ENCODE data around the gene IL20.

Gene IL20

GRCh38 chr1:206895325-206895724 lies 29.9 kb downstream of the IL20 start:
- TF ChIP-seq EZH2 (optimal IDR thresholded peaks at IDR 0.05; ENCODE audit: low read depth, low read length): no peak
- no peak for TF ChIP-seq EZH2phosphoT487 (IDR thresholded peaks at IDR 0.05; ENCODE audit: low read length)
- no peak for TF ChIP-seq CTCF (IDR thresholded peaks at IDR 0.05; ENCODE audit: low read length)
- no peak overlapping the region for H3K4me2 ChIP-seq (ENCODE audit: low read depth, low read length)

GRCh38 chr1:206895837-206896242 lies 30.4 kb downstream of the IL20 start:
- Histone ChIP-seq H3K4me2 (ENCODE audit: low read depth, low read length) (no peak overlapping the region), H3F3A (ENCODE audit: insufficient read depth, low read length) (no peaks in the 10 kb centered on the region), H3K4me3 (ENCODE audit: low read length) (no peak overlapping the region), H3K9ac (ENCODE audit: low read length) (no peak overlapping the region), H3K27ac (ENCODE audit: low read length) (no peak overlapping the region), H3K79me2 (ENCODE audit: low read length) (no peaks in the 10 kb centered on the region), H2AFZ (ENCODE audit: low read length) (no peak overlapping the region), H3K36me3 (replicated peaks; ENCODE audit: insufficient read depth, low read length) (no peaks in the 10 kb centered on the region), H3K27me3 (replicated peaks; ENCODE audit: insufficient read depth, low read length) (no peaks in the 10 kb centered on the region), H4K20me1 (ENCODE audit: insufficient read depth, low read length) (no peaks in the 10 kb centered on the region), H3K4me1 (ENCODE audit: low read length) (0 out of 2 replicates have a peak, but pooled peaks cover 2% of the 10 kb centered on the region), H3K9me2 (replicated peaks; ENCODE audit: insufficient read depth, low read length) (no peaks in the 10 kb centered on the region), H3K9me3 (replicated peaks; ENCODE audit: insufficient read depth, low read length) (no peaks in the 10 kb centered on the region)
- TF ChIP-seq CTCF (IDR thresholded peaks at IDR 0.05; ENCODE audit: low read length): no peak
- TF ChIP-seq EZH2 (optimal IDR thresholded peaks at IDR 0.05; ENCODE audit: low read depth, low read length): no peak
- TF ChIP-seq EZH2phosphoT487 (IDR thresholded peaks at IDR 0.05; ENCODE audit: low read length): no peak
- no peak for DNase-seq

More at GRCh38 chr1:206895325-206895724, 29.9 kb downstream of the IL20 start:
- no peaks in the 10 kb centered on the region for H3K27me3 ChIP-seq (replicated peaks; ENCODE audit: insufficient read depth, low read length)
- DNase-seq: no peak
- H3K4me1 ChIP-seq (ENCODE audit: low read length): peaks cover 8% of the 10 kb centered on the region; the same call in 1 of the 2 replicates
- no peak overlapping the region for H3K9ac ChIP-seq (ENCODE audit: low read length)
- H3K4me3 ChIP-seq (ENCODE audit: low read length): no peak overlapping the region
- no peak overlapping the region for H2AFZ ChIP-seq (ENCODE audit: low read length)
- H3F3A ChIP-seq (ENCODE audit: insufficient read depth, low read length): no peaks in the 10 kb centered on the region
- H3K9me2 ChIP-seq (replicated peaks; ENCODE audit: insufficient read depth, low read length): no peaks in the 10 kb centered on the region
- no peaks in the 10 kb centered on the region for H3K79me2 ChIP-seq (ENCODE audit: low read length)
- H3K36me3 ChIP-seq (replicated peaks; ENCODE audit: insufficient read depth, low read length): no peaks in the 10 kb centered on the region
- no peaks in the 10 kb centered on the region for H4K20me1 ChIP-seq (ENCODE audit: insufficient read depth, low read length)
- H3K27ac ChIP-seq (ENCODE audit: low read length): no peak overlapping the region
- H3K9me3 ChIP-seq (replicated peaks; ENCODE audit: insufficient read depth, low read length): no peaks in the 10 kb centered on the region

- Histone ChIP-seq H3K9me3 (replicated peaks; ENCODE audit: insufficient read depth, low read length) (no peaks in the 10 kb centered on the region), H3K4me1 (ENCODE audit: low read length) (no peaks in the 10 kb centered on the region), H3K27me3 (replicated peaks; ENCODE audit: insufficient read depth, low read length) (no peaks in the 10 kb centered on the region), H3K9me2 (replicated peaks; ENCODE audit: insufficient read depth, low read length) (no peaks in the 10 kb centered on the region), H3K79me2 (ENCODE audit: low read length) (no peaks in the 10 kb centered on the region), H3K4me3 (ENCODE audit: low read length) (no peak overlapping the region), H2AFZ (ENCODE audit: low read length) (no peak overlapping the region), H3K36me3 (replicated peaks; ENCODE audit: insufficient read depth, low read length) (no peaks in the 10 kb centered on the region), H3K4me2 (ENCODE audit: low read depth, low read length) (no peak overlapping the region), H3F3A (ENCODE audit: insufficient read depth, low read length) (no peaks in the 10 kb centered on the region), H3K27ac (ENCODE audit: low read length) (no peak overlapping the region), H3K9ac (ENCODE audit: low read length) (no peak overlapping the region), H4K20me1 (ENCODE audit: insufficient read depth, low read length) (no peaks in the 10 kb centered on the region)
- no peak for TF ChIP-seq EZH2 (optimal IDR thresholded peaks at IDR 0.05; ENCODE audit: low read depth, low read length)
- no peak for TF ChIP-seq EZH2phosphoT487 (IDR thresholded peaks at IDR 0.05; ENCODE audit: low read length)
- no peak for TF ChIP-seq CTCF (IDR thresholded peaks at IDR 0.05; ENCODE audit: low read length)
- DNase-seq: no peak
These were observed 30.8 kb downstream of the IL20 start for GRCh38 chr1:206896261-206896660.

All from MM.1S (cell line).